Fibroblast of lung (primary cell): ENCODE data around the gene ITGB1.

Experiments used
- CTCF ChIP-seq, 2 donors: IDR thresholded peaks in 1 of 2; conservative IDR thresholded peaks in 1 of 2; 1 replicate in 1 of 2; 2 replicates in 1 of 2; pipeline ENCODE4 v1.5.1; 2011 to 2012; ENCODE audit warnings: low read length in 2 of 2, control low read depth in 1 of 2, inconsistent platforms in 1 of 2, low read depth in 1 of 2, mild to moderate bottlenecking in 1 of 2
- EZH2 ChIP-seq: IDR thresholded peaks from 2 replicates; pipeline ENCODE4 v1.5.1; 2012; ENCODE audit warnings: low read length, control low read depth, mild to moderate bottlenecking; ENCODE audit errors: missing control alignments

GRCh38 chr10:32951111-32951510 is 6.9 kb downstream of the ITGB1 start:
- TF ChIP-seq CTCF (conservative IDR thresholded peaks at IDR 0.05 in 1 of 2, IDR thresholded peaks at IDR 0.05 in 1 of 2; ENCODE audit: low read depth in 1 of 2, low read length in 2 of 2) = no peak
- no peak for TF ChIP-seq EZH2
